ENCODE data around the gene SLC25A5.
A peak's percentile ranks its signal among the peaks of the same experiment; 100 is the strongest.
"Not testable (repeated sequence)": the region's sequence is repeated elsewhere in the genome, so short reads cannot be mapped to it uniquely, and the experiment has no call there.

The SLC25A5 gene

GRCh38 chrX:119478504-119478903 lies 10.3 kb downstream of the SLC25A5 start:
- DNase-seq: no peak

GRCh38 chrX:119479845-119480244 lies 11.6 kb downstream of the SLC25A5 start:
- no peak for DNase-seq

- DNase-seq: no peak
Measured at GRCh38 chrX:119481323-119481801, 13.1 kb downstream of the SLC25A5 start.

- no peak for DNase-seq
Measured at GRCh38 chrX:119482041-119482440, 13.8 kb downstream of the SLC25A5 start.

GRCh38 chrX:119482481-119483480 lies 14.5 kb downstream of the SLC25A5 start:
- peak; percentile 75 for DNase-seq

- no peak for DNase-seq
Measured at GRCh38 chrX:119486745-119487144, 18.5 kb downstream of the SLC25A5 start.

- DNase-seq: not testable (repeated sequence)
Measured at GRCh38 chrX:119487766-119488165, 19.5 kb downstream of the SLC25A5 start.

GRCh38 chrX:119488749-119489148 lies 20.5 kb downstream of the SLC25A5 start:
- DNase-seq: peak; percentile 58

GRCh38 chrX:119489212-119490074 lies 21.2 kb downstream of the SLC25A5 start:
- no peak for DNase-seq

GRCh38 chrX:119492463-119492862 lies 24.2 kb downstream of the SLC25A5 start:
- no peak for DNase-seq

GRCh38 chrX:119493851-119494495 lies 25.7 kb downstream of the SLC25A5 start:
- not testable (repeated sequence) for DNase-seq

GRCh38 chrX:119495734-119496726 lies 27.8 kb downstream of the SLC25A5 start:
- DNase-seq: peak; percentile 29

- no peak for DNase-seq
Measured at GRCh38 chrX:119497185-119497584, 28.9 kb downstream of the SLC25A5 start.

- no peak for DNase-seq
Measured at GRCh38 chrX:119500061-119500800, 32.0 kb downstream of the SLC25A5 start.

- no peak for DNase-seq
Measured at GRCh38 chrX:119501511-119502148, 33.4 kb downstream of the SLC25A5 start.

GRCh38 chrX:119502727-119503483 lies 34.7 kb downstream of the SLC25A5 start:
- DNase-seq: peak; percentile 57

- DNase-seq: no peak
Measured at GRCh38 chrX:119503484-119503861, 35.2 kb downstream of the SLC25A5 start.

- not testable (repeated sequence) for DNase-seq
Measured at GRCh38 chrX:119505145-119505544, 36.9 kb downstream of the SLC25A5 start.

GRCh38 chrX:119505945-119506344 lies 37.7 kb downstream of the SLC25A5 start:
- DNase-seq: no peak

Measured in CD4-positive, alpha-beta T cell treated with Interleukin-17A for 4 hours (primary cell).